ENCODE measurements around the gene DNASE2B.
"Not testable (repeated sequence)": the region's sequence is repeated elsewhere in the genome, so short reads cannot be mapped to it uniquely, and the experiment has no call there.

The DNASE2B gene

DNA sequence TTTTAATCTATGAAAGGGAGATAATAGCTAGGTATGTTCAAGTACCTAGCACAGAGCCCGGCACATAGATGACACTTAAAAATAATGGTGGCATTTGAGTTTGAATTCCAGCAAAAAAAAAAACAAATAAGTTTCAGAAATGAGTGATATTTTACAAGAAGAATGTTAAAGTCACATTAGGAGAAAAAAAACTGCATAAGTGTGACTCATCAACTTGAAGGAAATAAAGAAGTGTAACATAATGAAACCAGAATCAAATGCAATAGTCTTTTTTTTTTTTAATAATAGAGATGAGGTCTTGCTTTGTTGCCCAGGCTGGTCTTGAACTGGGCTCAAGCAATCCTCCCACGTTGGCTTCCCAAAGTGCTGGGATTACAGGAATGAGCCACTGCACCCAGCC, 17.1 kb downstream of the DNASE2B start:
- no peak for DNase-seq

DNA sequence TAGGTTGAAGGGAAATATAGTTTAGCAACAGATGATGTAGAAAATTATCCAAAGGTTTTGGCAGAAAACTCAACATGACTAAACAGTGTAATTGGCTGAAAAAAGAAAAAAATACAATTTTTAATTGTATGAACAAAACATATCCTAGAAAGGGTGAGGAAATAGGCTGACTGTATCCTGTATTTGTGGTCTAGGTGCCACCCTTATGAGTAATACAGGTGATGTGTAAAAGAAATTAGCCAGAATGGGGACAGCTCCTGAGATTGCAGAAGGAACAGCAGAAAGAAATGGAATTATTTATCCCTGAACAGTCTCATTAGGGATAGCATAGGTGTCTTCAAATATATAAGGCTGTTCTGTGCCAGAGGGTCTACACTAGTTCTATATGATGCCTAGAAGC, 24.6 kb downstream of the DNASE2B start:
- no peak for DNase-seq

DNA sequence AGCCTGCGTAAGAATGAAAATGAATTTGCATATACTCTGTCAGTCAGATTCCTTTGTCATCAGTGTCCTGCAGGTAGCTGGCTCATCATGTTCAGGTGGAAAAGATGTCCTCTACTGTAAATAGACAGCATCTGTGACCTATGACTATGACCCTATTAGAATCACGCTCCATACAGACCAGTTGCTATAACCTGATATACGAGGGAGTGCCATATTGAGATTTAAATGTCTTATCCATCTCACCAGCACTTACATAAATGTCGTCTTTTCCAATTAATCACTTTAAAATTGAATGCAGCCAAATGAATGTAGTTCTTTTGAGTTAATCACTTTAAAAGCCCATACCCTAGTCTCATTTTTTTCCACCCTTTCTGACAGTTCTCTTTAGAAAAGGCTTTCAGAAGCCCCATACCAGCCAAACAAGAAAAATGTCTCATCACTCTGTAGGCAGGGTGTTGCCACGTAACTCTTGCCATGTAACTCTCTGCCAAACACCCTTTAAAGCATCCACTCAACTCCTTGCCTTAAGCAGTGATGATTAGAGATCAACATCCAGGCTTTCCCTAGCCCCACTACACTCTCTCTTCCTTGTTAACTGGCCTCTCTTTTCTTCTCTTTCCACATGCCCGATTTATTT, 26.3 kb downstream of the DNASE2B start:
- no peak for DNase-seq

DNA sequence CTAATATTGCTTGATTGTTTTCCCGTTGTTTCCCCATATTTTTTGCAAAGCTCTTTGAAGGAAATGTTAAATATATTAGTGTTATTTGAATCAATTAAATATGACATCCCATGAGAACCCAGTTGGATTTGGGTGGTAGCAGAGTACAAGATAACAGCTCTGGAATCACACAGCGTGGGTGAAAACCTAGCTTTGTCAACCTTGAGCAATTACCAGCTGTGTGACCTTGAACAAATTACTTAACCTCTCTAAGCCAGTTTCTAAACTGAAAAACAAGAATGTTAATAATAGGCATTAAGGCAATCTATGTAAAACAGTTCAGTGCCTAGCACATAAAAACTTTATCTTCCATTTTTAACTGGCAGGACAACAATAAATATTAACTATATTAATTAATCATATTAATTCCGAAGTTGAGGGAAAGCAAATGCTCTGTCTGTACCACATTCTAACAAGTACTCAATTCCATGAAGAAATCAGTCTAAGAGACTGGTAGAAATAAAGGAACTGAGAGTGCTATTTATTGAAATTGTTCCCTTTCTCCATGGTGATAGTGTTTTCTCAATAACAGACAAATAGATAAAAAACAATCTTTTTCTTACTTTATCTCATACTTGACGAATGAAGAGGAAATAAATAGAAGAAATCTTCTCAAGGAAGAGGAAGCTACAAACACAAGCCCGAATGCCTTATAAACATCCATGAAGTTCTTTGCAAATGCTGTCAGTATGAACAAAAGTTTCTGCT, 27.0 kb downstream of the DNASE2B start:
- DNase-seq, result no peak

DNA sequence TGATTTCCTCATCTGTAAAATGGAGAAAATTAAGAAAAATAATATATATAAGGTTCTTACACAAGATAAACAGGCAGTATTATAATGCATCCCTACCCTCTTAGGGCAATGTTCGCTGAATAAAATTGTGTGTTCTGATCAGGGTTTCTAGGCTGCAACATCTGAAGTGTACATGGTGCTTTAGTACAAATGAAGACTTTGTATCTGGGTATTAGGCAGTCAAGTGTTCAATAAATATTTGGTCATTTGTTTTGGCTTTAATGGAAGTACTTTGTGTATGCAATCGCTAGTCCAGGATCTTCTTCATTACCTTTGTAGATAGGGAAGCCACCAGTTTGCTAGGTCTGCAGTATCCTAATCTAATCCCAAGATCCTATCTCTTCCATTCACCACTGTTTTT, 28.1 kb downstream of the DNASE2B start:
- DNase-seq, result no peak

DNA sequence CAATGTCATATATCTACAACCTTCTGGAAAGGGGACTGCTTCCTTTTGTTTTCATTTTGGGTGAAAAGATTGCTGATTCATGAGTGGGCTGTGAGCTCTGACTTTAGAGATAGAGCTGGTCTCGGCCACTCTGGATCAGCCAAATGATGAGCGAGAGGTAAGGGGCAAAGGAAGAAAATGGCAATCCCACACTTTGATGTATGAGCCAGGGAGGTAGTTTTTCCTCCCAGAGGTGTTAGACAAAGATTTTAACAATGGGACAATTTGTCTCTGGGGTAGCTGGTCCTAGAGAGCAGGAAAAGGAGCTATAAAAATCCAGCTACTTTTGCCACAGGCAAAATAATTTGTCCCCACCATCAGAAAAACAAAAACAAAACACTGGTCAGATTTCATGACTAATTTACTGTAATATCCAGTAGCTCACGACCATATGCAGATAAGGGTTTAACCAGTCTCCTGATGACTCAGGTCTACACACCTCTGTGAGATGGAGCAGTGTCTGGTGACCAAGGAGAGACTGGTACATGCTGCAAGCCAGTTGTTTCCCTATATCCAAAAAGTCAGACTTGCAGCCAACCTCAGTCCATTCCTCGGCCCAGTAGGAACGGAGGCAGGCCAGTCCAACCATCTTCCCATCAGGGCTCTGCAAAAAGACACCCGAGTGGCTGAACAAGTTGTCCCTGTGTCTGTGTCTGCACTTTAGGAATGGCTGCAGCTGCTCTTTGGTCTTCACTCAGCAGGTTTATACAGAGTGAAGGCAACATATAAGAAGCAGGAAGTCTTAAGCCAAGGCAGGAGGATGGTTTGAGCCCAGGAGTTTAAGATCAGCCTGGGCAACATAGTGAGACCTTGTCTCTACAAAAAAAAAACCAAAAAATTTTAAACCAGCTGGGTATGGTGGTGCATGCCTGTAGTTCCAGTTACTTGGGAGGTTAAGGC, 29.2 kb downstream of the DNASE2B start:
- no peak for DNase-seq

DNA sequence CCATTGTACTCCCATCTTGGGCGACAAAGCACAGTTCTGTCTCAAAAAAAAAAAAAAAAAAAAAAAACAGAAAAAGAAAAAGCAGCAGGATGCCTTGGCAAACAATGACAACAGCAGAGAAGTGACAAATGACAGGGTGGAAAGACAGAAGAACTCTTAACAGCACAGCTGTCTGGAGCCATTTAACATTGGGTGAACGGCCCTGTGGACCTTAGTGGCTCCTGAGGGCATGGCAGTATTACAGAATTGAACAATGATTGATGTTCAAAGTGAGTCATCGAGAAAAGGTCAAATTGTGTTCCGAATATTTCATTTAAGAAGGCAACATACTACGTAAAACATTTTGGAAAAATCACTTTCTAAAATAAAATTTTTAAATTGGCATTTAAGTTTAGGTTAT, 30.0 kb downstream of the DNASE2B start:
- DNase-seq, result no peak

DNA sequence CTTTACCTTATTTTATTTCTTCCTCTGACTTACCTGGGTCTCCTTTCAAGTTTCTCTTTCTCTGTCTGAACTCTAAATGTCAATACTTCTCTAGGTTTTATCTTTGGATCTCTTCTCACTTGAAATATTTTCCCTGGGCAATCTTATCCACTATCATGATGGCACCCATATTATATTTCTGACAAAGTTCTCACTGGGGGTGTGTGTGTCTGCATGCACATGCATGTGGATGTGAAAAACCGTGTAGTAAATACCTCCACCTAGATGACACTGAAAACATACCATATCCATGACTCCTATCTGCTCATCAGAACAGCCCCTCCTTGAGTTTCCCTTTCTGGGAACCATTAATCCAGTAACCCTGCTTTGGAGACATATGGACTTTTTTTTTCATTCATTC, 30.9 kb downstream of the DNASE2B start:
- no peak for DNase-seq

DNA sequence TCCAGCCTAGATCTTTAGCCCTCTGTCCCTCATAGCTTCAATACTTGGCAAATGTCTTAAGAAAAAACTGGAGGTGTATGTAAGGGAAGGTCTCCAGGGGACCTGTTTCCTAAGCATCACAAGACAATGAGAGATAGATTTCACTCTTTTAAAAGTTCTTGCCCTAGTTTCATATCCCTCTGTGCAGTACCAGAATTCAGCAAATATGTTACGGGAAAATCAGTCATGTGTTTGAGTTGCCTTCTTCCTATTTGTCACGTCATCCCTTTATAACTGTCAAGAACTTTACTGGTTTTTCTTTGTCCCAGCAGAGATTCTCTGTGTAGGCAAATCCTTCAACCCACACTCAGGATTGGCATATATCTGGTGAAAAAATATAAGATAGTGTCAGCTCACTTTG, 32.3 kb downstream of the DNASE2B start:
- no peak for DNase-seq

DNA sequence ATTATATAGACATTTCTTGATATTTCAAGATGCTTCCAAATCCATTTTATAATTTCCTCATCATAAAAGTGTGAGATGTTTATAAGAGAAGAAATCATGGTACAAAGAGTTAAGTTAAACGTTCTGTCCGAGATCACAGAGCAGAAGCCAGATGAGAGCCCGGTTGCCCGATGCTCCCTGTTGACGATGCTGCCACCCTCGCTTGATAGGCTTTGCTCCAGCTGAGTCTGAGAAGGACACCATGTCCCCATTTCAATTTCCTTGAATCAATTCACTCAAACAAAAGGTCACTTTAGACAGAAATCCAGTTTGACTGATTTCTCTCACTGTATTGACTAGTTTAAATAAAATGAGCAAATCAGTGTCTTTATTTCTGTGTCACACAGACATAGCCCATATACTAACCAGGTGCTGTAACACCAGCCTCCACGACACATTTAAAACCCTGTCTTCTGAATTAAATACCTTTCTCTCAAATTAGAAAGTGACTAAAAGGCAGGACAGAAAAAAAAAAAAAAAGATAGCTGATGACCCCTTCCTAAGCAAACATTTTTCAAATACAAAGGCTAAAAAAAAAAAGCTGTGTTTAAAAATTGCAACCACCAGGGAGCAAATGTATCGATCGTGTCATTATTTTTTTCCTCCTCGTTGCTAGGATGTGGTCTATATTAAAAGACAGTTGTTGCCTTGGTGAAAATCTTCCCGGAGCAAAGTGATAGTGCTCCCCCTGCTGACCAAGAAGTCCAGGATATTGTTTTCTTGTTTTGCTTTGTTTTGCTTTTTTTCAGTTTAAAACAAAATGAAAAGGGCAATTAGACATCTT, 35.2 kb downstream of the DNASE2B start:
- DNase-seq, result peak; percentile 20

DNA sequence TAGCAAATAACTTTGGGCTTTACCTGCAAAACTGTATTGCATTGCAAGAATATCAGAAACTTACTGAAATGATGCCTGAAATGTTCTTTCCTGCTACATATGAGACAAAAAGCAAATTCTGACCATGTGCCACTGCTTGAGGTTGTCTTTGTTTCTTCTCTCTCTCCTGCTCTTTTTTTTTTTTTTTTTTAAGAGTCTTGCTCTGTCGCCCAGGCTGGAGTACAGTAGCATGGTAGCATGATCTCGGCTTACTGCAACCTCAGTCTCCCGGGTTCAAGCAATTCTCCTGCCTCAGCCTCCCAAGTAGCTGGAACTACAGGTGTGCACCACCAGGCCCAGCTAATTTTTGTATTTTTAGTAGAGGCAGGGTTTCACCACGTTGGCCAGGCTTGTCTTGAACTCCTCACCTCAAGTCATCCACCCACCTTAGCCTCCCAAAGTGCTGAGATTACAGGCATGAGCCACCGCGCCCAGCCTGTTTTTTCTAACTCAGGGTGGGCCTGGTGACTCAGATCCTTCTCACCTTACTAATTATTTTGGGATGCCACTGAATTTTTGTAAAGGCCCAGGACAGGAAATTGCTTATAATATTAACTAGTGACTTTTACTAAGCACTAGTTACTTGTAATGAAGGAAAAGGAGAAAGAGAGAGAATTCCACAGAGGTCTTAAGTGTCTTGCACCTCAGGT, 35.9 kb downstream of the DNASE2B start:
- DNase-seq, result no peak

DNA sequence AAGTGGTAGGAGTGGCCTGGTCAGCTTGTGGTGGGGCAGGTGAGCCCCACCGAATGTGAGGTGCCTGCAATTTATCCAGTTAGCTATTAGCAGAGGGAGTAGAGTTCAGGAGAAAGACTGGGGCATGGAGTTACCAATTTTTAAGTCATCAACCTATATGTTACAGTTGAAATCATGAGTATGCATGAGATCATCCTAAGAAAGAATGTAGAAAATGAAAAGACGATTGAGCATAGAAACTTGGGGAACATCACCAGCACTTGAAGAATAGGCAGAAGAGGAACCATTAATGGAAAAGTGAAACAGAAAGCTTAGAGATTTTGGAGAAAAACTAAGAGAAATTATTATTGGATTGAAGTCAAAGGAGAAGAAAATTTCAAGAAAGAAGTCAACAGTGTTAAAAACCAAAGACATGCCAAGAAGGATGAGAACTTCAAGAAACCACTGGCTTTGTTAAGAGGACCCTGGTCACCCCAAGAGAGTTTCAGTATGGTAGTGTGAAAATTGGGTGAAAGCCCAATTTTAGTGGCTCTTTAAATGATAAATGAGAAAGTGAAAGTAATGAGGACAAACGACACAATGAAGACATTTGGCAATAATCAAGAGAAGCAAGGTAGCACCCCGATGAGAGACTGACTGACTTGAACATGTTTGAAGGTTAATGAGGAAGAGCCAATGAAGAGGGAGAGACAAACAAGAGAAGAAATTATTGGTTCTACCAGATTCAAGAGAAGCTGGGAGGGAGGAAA, 36.7 kb downstream of the DNASE2B start:
- no peak for DNase-seq

DNA sequence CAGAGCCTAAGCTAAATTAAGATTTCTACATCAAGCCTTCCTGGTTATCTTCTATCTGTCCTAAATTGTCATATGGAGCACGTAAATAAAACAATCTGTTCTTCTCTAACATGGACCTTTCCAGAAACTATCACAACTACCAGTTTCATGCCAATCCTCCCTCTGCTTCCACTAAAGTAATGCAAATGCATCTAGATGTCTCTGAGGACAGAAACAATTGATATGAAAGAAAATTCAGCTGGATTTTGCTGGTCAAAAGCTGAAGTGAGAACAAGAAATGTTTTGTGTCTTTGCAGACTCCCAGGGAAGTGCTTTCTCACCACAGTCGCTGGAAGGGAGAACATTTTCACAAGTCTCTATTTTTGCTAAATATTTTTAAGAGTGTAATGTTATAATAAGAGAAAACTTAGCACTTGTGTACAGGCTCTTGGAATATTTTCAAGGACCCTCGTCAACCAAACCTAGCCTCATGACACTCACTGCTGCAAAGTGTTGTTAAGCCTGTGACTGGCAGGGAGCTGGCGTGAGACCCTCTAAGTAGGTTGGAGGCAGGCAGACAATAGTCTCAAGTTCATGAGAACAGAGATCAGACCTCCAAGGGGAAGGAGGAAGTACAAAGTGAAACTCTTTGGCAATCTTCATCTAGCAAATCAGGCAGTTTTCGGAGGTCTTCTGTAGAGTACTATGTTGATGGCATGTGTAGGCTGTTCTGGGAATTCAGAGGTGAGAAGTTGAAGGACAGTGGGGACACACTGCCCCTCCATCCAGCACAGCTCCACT, 38.8 kb downstream of the DNASE2B start:
- no peak for DNase-seq

DNA sequence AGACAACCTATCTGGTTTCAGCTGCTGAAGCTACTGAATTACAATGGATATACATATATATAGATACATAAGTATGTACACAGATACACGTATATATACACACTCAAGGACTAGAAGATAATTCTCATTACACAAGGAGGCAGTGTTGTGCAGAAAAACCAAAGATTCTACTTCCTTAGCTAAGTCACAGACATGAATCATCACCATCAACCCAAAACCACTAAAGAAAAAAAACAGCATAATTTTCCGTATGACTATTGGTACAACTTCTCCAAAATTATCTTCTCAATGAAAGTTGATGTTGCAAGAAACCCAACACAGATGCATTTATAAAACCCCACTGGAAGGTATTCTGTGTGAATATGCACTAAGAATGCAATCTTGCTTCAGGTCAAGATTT, 44.0 kb downstream of the DNASE2B start:
- no peak for DNase-seq

DNA sequence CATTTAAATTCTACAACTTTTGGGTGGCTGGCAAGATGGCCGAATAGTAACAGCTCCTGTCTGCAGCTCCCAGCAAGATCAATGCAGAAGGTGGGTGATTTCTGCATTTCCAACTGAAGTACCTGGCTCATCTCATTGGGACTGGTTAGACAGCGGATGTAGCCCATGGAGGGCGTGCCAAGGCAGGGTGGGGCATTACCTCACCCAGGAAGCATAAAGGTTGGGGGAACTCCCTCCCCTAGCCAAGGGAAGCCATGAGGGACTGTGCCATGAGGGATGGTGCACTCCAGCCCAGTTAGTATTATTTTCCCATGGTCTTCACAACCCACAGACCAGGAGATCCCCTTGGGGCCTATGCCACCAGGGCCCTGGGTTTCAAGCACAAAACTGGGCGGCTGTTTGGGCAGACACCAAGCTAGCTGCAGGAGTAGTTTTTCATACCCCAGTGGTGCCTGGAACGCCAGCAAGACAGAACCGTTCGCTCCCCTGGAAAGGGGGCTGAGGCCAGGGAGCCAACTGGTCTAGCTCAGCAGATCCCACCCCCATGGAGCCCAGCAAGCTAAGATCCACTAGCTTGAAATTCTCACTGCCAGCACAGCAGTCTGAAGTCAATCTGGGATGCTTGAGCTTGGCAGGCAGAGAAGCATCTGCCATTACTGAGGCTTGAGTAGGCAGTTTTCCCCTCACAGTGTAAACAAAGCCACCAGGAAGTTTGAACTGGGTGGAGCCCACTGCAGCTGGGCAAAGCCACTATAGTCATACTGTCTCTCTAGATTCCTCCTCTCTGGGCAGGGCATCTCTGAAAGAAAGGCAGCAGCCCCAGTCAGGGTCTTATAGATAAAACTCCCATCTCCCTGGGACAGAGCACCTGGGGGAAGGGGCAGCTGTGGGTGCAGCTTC, 44.7 kb downstream of the DNASE2B start:
- DNase-seq, result peak; percentile 40

DNA sequence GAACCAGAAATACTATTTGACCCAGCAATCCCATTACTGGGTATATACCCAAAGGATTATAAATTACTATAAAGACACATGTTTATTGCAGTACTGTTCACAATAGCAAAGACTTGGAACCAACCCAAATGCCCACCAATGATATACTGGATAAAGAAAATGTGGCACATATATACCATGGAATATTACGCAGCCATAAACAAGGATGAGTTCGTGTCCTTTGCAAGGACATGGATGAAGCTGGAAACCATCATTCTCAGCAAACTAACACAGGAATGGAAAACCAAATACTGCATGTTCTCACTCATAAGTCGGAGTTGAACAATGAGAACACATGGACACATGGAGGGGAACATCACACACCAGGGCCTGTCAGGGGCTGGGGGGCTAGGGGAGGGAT, 50.4 kb downstream of the DNASE2B start:
- not testable (repeated sequence) for DNase-seq

DNA sequence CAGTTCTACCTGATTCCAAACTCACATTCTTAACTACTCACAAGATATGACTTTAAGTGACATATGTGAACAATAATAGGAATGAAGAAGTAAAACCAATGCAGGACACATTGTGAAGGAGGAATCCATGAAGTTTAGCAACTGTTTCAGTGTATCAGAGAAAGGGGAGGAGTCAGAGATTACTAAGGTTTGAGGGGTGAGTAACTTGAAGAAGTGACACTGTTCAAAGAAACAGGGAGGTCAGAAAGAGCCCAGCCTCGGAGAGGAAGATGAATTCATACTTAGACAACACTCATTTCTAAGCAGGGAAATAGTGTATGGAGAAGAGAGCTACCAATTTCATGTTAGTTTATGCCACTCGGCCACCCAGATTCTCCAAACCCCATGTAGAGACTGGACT, 52.6 kb downstream of the DNASE2B start:
- no peak for DNase-seq

DNA sequence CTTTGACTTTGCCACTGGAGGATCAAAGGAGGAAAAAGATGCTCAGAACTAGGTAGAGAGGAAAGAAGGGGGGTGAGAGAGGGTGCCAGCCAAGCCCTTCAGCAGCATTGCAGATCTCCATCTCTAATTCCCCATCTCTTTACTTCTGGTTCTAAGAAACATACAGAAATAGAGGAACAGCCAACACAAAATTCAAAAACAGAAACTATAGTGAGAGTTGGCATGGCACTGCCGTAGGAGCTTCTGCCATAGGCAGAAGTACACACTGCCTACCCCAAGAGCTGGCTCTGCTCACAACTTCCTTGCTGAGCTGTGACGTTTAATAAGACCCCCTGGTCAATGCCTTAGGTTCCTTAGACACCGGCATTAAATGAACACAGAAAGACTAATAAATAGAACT, 54.2 kb downstream of the DNASE2B start:
- no peak for DNase-seq

DNA sequence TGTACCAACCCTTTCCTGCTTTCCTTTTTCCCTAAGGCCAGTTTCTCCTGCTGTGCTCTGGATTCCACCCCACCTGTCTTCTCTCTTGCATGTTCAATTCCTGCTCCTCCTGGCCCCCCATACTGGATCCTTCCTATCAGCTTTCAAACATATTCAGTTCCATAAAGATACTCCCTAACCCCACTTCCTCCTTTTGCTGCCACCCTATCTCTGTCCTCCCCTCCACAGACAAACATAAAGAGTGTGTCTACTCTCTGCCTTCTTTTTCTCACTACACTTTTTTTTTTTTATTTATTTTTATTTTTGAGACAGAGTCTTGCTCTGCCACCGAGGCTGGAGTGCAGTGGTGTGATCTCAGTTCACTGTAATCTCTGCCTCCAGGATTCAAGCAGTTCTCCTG, 63.8 kb downstream of the DNASE2B start:
- no peak for DNase-seq

Measured in activated effector memory CD4-positive, alpha-beta T cell treated with Interleukin-2 at 50 U/mL for 16 hours (primary cell).